ENCODE data around the gene UBE2QL1. TPM values are rescaled to one million over a fixed set of nuclear protein-coding genes. Genes with fewer than 3 reads are reported as not detected.

The UBE2QL1 gene
- total RNA-seq, 1 donor from 2014 or later: not detected

- H3K4me3 ChIP-seq (ENCODE audit: low read depth, low read length): no peak overlapping the region
- TF ChIP-seq CTCF (conservative IDR thresholded peaks at IDR 0.05; ENCODE audit: low read depth, low read length): no peak
- DNase-seq (ENCODE audit: low read depth): no peak
Measured at GRCh38 chr5:6527749-6528455, 79.2 kb downstream of the UBE2QL1 start.

GRCh38 chr5:6535594-6535993 is 86.9 kb downstream of the UBE2QL1 start:
- H3K4me3 ChIP-seq (ENCODE audit: low read depth, low read length): no peak overlapping the region
- no peak for TF ChIP-seq CTCF (conservative IDR thresholded peaks at IDR 0.05; ENCODE audit: low read depth, low read length)
- DNase-seq (ENCODE audit: low read depth): no peak

GRCh38 chr5:6539060-6539459 is 90.4 kb downstream of the UBE2QL1 start:
- H3K4me3 ChIP-seq (ENCODE audit: low read depth, low read length): no peak overlapping the region
- no peak for DNase-seq (ENCODE audit: low read depth)
- no peak for TF ChIP-seq CTCF (conservative IDR thresholded peaks at IDR 0.05; ENCODE audit: low read depth, low read length)

GRCh38 chr5:6540111-6540827 is 91.6 kb downstream of the UBE2QL1 start:
- H3K4me3 ChIP-seq (ENCODE audit: low read depth, low read length): no peak overlapping the region
- no peak for DNase-seq (ENCODE audit: low read depth)
- no peak for TF ChIP-seq CTCF (conservative IDR thresholded peaks at IDR 0.05; ENCODE audit: low read depth, low read length)

GRCh38 chr5:6541256-6542013 is 92.8 kb downstream of the UBE2QL1 start:
- H3K4me3 ChIP-seq (ENCODE audit: low read depth, low read length): no peak overlapping the region
- no peak for DNase-seq (ENCODE audit: low read depth)
- TF ChIP-seq CTCF (conservative IDR thresholded peaks at IDR 0.05; ENCODE audit: low read depth, low read length): no peak

- DNase-seq (ENCODE audit: low read depth): no peak
- TF ChIP-seq CTCF (conservative IDR thresholded peaks at IDR 0.05; ENCODE audit: low read depth, low read length): no peak
- H3K4me3 ChIP-seq (ENCODE audit: low read depth, low read length): no peak overlapping the region
Measured at GRCh38 chr5:6542421-6543345, 94.0 kb downstream of the UBE2QL1 start.
